Endothelial cell of umbilical vein (primary cell): Measurements from ENCODE around the gene OR2D2. TPM values are rescaled to one million over a fixed set of nuclear protein-coding genes. Genes with fewer than 3 reads are reported as not detected.

Experiments used
- BruUV-seq: library from RNA; stranded (reverse); fragments of 400-500 nt; replicated peaks from 2 replicates; lab custom pipeline; 2021; lab: Mats Ljungman, UMichigan
- CTCF ChIA-PET: fragments of 300-600, 350-600 bp; sonication (Branson Sonifier 250); formaldehyde crosslinking; loops from one replicate; lab custom pipeline; 2021; ENCODE audit warnings: antibody characterized with exemption, inconsistent platforms; lab: Charles Lee
- POLR2A ChIA-PET: fragments of 300-600, 350-600 bp; sonication (Branson Sonifier 250); formaldehyde crosslinking; loops from one replicate; lab custom pipeline; 2021; ENCODE audit warnings: antibody characterized with exemption, inconsistent platforms; lab: Charles Lee
- DNase-seq: peaks from one replicate; pipeline ENCODE4 v3.0.0-alpha.2; 2011; ENCODE audit warnings: low read depth, low spot score
- FAIRE-seq: peaks from 2 replicates; lab custom pipeline; 2011; peaks lifted over from hg19 to GRCh38; lab: Jason Lieb, UNC
- H2AFZ ChIP-seq: 2 replicates; pipeline ENCODE4 v1.6.0; 2012; ENCODE audit warnings: low read depth, low read length, control low read depth, inconsistent platforms
- H3K27ac ChIP-seq: 2 replicates; pipeline ENCODE4 v1.5.1; 2011; ENCODE audit warnings: low read depth, mild to moderate bottlenecking, control low read depth, low read length, moderate library complexity; ENCODE audit not compliant: insufficient read depth
- H3K27me3 ChIP-seq, 2 experiments: 2 replicates each; pipeline versions ENCODE4 v1.6.0 to v1.6.1; 2011; ENCODE audit warnings: low read length in 2 of 2, mixed read lengths in 1 of 2; ENCODE audit not compliant: control insufficient read depth in 2 of 2, insufficient read depth in 2 of 2
- H3K36me3 ChIP-seq, 2 experiments: 2 replicates in 1 of 2; 3 replicates in 1 of 2; pipeline ENCODE4 v1.5.1; 2011; ENCODE audit warnings: low read length in 2 of 2, mild to moderate bottlenecking in 1 of 2, moderate library complexity in 1 of 2; ENCODE audit not compliant: control insufficient read depth in 2 of 2, insufficient read depth in 2 of 2; ENCODE audit errors: extremely low read depth in 1 of 2
- H3K4me1 ChIP-seq: 3 replicates; pipeline ENCODE4 v1.5.1; 2011; ENCODE audit warnings: mild to moderate bottlenecking, low read length; ENCODE audit not compliant: control insufficient read depth, insufficient read depth; ENCODE audit errors: extremely low read depth
- H3K4me2 ChIP-seq: 2 replicates; pipeline ENCODE4 v1.6.1; 2011; ENCODE audit warnings: low read length, control low read depth, mixed read lengths; ENCODE audit not compliant: insufficient read depth
- H3K4me3 ChIP-seq, 3 experiments: fragments of 200-600 bp in 1 of 3; sonication (generic), shearing (Covaris generic) in 1 of 3; replicated peaks in 1 of 3; 2 replicates each; pipeline ENCODE4 v1.5.1; 2011 to 2016; ENCODE audit warnings: control low read depth in 3 of 3, low read length in 3 of 3, mild to moderate bottlenecking in 2 of 3, inconsistent platforms in 1 of 3, low read depth in 1 of 3, moderate library complexity in 1 of 3; ENCODE audit not compliant: insufficient read depth in 1 of 3
- H3K79me2 ChIP-seq: 2 replicates; pipeline ENCODE4 v1.6.0; 2012; ENCODE audit warnings: low read length, inconsistent platforms; ENCODE audit not compliant: control insufficient read depth, insufficient read depth
- H3K9ac ChIP-seq: replicated peaks from 2 replicates; pipeline ENCODE3; 2011; ENCODE audit warnings: low read length, control low read depth; ENCODE audit not compliant: insufficient read depth; ENCODE audit errors: extremely low read depth
- H3K9me1 ChIP-seq: replicated peaks from 3 replicates; pipeline ENCODE4 v1.6.0; 2011; ENCODE audit warnings: mild to moderate bottlenecking, low read length; ENCODE audit not compliant: control insufficient read depth, insufficient read depth; ENCODE audit errors: extremely low read depth
- H3K9me3 ChIP-seq: replicated peaks from 2 replicates; pipeline ENCODE4 v1.5.1; 2012; ENCODE audit warnings: low read length, inconsistent platforms; ENCODE audit not compliant: control insufficient read depth, insufficient read depth
- H4K20me1 ChIP-seq: replicated peaks from 2 replicates; pipeline ENCODE3; 2011; ENCODE audit warnings: mild to moderate bottlenecking, low read length; ENCODE audit not compliant: control insufficient read depth, insufficient read depth; ENCODE audit errors: extremely low read depth
- FOS ChIP-seq: IDR thresholded peaks from 2 replicates; pipeline ENCODE4 v1.6.1; 2011; ENCODE audit warnings: mild to moderate bottlenecking, low read length, moderate library complexity, borderline replicate concordance; ENCODE audit not compliant: insufficient read depth
- JUN ChIP-seq: IDR thresholded peaks from 2 replicates; pipeline ENCODE4 v1.6.1; 2011; ENCODE audit warnings: borderline replicate concordance, low read depth; ENCODE audit not compliant: insufficient read length, insufficient read depth
- MYC ChIP-seq: IDR thresholded peaks from one replicate; pipeline ENCODE4 v1.6.1; 2011; ENCODE audit warnings: mild to moderate bottlenecking, low read depth, low read length
- POLR2A ChIP-seq: IDR thresholded peaks from 2 replicates; pipeline ENCODE4 v1.6.1; 2012; ENCODE audit warnings: low read depth, mild to moderate bottlenecking, control low read depth, low read length
- POLR2AphosphoS5 ChIP-seq: IDR thresholded peaks from 2 replicates; pipeline ENCODE4 v1.6.1; 2012; ENCODE audit warnings: low read depth, mild to moderate bottlenecking, control low read depth, low read length, moderate library complexity; ENCODE audit not compliant: insufficient read depth
- dilution Hi-C: fragments of 300-500 bp; cut with MboI; formaldehyde crosslinking; loops from one replicate; pipeline ENCODE4 v1.15.0; 2019; ENCODE audit warnings: low sequenced_read_pairs; ENCODE audit not compliant: extremely low pct_ligation_motif_present
- intact Hi-C: fragments of 100-400 bp; cut with micrococcal nuclease; formaldehyde crosslinking; loops from one replicate; pipeline ENCODE4 v1.10.0; 2022
- polyA plus RNA-seq, 4 experiments: library from polyadenylated mRNA; depleted of rRNA in 3 of 4; stranded (reverse) in 3 of 4; unstranded in 1 of 4; fragments of >200 nt; gene quantifications; 2 replicates each; pipeline versions ENCODE4 v1.2.1 to v1.2.3, GENCODE V29; 2011 to 2012; ENCODE audit warnings: missing spikeins in 1 of 4
- total RNA-seq: library from RNA; stranded (reverse); gene quantifications from 2 replicates; pipeline ENCODE4 v1.2.3, GENCODE V29; 2021
- TF ChIP-seq, protein P1 (sequence below): IDR thresholded peaks from 2 replicates; pipeline ENCODE4 v1.6.1; 2011; ENCODE audit not compliant: insufficient read depth, insufficient read length
- TF ChIP-seq, protein P2 (sequence below), 2 donors: IDR thresholded peaks; 1 replicate in 1 of 2; 2 replicates in 1 of 2; pipeline ENCODE4 v1.5.1; 2011; ENCODE audit warnings: low read length in 2 of 2, mild to moderate bottlenecking in 2 of 2, moderate library complexity in 2 of 2, control low read depth in 1 of 2, inconsistent platforms in 1 of 2, low read depth in 1 of 2; ENCODE audit not compliant: insufficient read depth in 1 of 2; ENCODE audit errors: extremely low read depth in 1 of 2

Gene OR2D2
- total and polyA plus RNA-seq, 2 donors (not counting 3 experiments of a cell fraction or from before 2014, with no cell fraction given), result 0.08 to 0.31 TPM

DNA sequence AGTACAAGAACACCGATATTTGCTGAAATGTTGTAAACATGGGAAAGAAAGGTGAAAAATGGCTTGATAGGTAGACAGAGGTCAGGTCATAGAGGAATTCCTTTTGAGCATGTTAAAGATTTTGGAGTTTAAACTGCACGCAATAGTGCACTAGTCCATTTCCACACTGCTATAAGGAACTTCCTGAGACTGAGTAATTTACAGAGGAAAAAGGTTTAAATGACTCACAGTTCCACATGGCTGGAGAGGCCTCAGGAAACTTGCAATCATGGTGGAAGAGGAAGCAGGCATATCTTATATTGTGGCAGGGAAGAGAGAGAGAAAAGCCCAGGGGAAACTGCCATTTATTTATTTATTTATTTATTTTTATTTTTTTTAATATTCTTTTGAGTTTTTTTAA lies 41.8 kb downstream of the OR2D2 start:
- Histone ChIP-seq H3K9me1 (no peaks in the 10 kb centered on the region), H3K4me3 (no peak overlapping the region), H3K4me2 (no peak overlapping the region), H3K4me1 (no peaks in the 10 kb centered on the region), H2AFZ (no peak overlapping the region), H3K79me2 (no peaks in the 10 kb centered on the region), H3K27ac (no peak overlapping the region), H3K36me3 (no peaks in the 10 kb centered on the region), H3K27me3 (peaks cover 0 to 2% of the 10 kb centered on the region in 2 experiments), H3K9me3 (no peaks in the 10 kb centered on the region), H3K9ac (no peak overlapping the region), H4K20me1 (no peaks in the 10 kb centered on the region)
- dilution Hi-C loops (no loop called here), intact Hi-C loops (no loop called here)
- BruUV-seq, result no TSS peak
- no peak for TF ChIP-seq POLR2A
- TF ChIP-seq, protein P1, sequence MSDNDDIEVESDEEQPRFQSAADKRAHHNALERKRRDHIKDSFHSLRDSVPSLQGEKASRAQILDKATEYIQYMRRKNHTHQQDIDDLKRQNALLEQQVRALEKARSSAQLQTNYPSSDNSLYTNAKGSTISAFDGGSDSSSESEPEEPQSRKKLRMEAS, result no peak
- peak; percentile 58 for TF ChIP-seq FOS
- no peak for TF ChIP-seq MYC
- TF ChIP-seq, protein P2, sequence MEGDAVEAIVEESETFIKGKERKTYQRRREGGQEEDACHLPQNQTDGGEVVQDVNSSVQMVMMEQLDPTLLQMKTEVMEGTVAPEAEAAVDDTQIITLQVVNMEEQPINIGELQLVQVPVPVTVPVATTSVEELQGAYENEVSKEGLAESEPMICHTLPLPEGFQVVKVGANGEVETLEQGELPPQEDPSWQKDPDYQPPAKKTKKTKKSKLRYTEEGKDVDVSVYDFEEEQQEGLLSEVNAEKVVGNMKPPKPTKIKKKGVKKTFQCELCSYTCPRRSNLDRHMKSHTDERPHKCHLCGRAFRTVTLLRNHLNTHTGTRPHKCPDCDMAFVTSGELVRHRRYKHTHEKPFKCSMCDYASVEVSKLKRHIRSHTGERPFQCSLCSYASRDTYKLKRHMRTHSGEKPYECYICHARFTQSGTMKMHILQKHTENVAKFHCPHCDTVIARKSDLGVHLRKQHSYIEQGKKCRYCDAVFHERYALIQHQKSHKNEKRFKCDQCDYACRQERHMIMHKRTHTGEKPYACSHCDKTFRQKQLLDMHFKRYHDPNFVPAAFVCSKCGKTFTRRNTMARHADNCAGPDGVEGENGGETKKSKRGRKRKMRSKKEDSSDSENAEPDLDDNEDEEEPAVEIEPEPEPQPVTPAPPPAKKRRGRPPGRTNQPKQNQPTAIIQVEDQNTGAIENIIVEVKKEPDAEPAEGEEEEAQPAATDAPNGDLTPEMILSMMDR (IDR thresholded peaks at IDR 0.05; ENCODE audit: extremely low read depth in 1 of 2, insufficient read depth in 1 of 2, low read depth in 1 of 2, low read length in 2 of 2), result no peak
- no peak for TF ChIP-seq POLR2AphosphoS5
- TF ChIP-seq JUN, result no peak
- CTCF ChIA-PET, result no interaction called here
- FAIRE-seq (peak; percentile 88), DNase-seq (no peak)
- POLR2A ChIA-PET, result no interaction called here
